ENCODE data around the gene VIPAS39.
A peak's percentile ranks its signal among the peaks of the same experiment; 100 is the strongest.

Gene VIPAS39

DNA sequence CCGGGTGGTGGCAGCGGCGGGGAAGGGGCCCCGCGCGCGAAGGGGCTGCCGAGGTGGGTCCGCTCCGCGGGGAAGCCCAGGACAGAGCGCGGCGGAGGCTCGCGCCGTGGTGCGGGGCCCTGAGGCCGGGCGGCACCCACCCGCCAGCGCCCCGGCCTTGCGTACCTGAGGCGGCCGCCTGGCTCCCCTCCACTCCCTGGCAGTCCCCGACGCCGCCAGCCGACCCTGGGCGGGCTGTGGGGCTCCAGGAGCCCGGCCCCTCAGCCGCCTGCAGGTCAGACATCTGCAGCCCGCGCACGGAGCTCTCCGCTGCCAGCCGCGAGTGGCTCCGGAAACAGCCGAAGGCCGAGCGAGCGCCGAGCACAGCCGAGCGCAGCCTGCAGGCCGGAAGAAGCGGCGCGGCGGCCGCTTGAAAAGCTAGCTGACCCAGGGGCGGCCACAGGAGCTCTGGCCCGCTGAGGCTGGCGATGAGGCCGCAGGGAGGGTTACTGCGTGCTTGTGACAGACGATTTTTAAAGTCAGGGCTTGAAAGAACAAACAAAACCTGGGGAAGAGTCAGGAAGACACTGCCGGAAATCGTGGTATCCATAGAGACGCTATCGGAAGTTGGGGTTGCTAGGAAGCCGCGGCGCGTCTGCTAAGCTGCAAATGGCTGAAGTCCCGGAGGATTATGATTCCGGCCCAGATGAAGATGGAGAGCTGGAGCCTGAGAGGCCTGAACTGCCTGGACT lies 80.5 kb downstream of the VIPAS39 start, which contains the start of the genes SAMD15 and TMED8:
TSS of gene SAMD15 (plus strand) at position 609 of the 731 bp plus-strand sequence. CDS start at position 649, 40 bp downstream.
TSS of gene TMED8 (minus strand) at position 324 of the 731 bp plus-strand sequence. CDS start at position 283, 41 bp downstream.
- peak; percentile 58 for DNase-seq (ENCODE audit: low read depth)
- TF ChIP-seq, protein P1, sequence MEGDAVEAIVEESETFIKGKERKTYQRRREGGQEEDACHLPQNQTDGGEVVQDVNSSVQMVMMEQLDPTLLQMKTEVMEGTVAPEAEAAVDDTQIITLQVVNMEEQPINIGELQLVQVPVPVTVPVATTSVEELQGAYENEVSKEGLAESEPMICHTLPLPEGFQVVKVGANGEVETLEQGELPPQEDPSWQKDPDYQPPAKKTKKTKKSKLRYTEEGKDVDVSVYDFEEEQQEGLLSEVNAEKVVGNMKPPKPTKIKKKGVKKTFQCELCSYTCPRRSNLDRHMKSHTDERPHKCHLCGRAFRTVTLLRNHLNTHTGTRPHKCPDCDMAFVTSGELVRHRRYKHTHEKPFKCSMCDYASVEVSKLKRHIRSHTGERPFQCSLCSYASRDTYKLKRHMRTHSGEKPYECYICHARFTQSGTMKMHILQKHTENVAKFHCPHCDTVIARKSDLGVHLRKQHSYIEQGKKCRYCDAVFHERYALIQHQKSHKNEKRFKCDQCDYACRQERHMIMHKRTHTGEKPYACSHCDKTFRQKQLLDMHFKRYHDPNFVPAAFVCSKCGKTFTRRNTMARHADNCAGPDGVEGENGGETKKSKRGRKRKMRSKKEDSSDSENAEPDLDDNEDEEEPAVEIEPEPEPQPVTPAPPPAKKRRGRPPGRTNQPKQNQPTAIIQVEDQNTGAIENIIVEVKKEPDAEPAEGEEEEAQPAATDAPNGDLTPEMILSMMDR (conservative IDR thresholded peaks at IDR 0.05; ENCODE audit: low read depth, low read length) = peak; percentile 23
- peak within 1 kb of the TSS; percentile 92 for H3K4me3 ChIP-seq (ENCODE audit: low read length)

Measured in retinal pigment epithelial cell (primary cell).